Endothelial cell (in vitro differentiated cells): ENCODE data around the gene NELL1. TPM values are rescaled to one million over a fixed set of nuclear protein-coding genes. Genes with fewer than 3 reads are reported as not detected.

Experiments used
- DNase-seq: peaks from one replicate; pipeline ENCODE4 v3.0.0; 2021; ENCODE audit warnings: low spot score
- H3K27ac Mint-ChIP-seq: one replicate; pipeline ENCODE4 v1.8.0; 2021; ENCODE audit warnings: mixed read lengths, inconsistent platforms; ENCODE audit not compliant: unreplicated experiment
- H3K27me3 Mint-ChIP-seq: one replicate; pipeline ENCODE4 v1.8.0; 2021; ENCODE audit warnings: mild to moderate bottlenecking, moderate library complexity, mixed read lengths, inconsistent platforms; ENCODE audit not compliant: unreplicated experiment
- H3K36me3 Mint-ChIP-seq: one replicate; pipeline ENCODE4 v1.8.0; 2021; ENCODE audit warnings: mild to moderate bottlenecking, low read depth, mixed read lengths, inconsistent platforms; ENCODE audit not compliant: unreplicated experiment
- H3K4me1 Mint-ChIP-seq: one replicate; pipeline ENCODE4 v1.8.0; 2021; ENCODE audit warnings: mild to moderate bottlenecking, mixed read lengths, inconsistent platforms; ENCODE audit not compliant: unreplicated experiment
- H3K4me3 Mint-ChIP-seq: one replicate; pipeline ENCODE4 v1.8.0; 2021; ENCODE audit warnings: mild to moderate bottlenecking, mixed read lengths, inconsistent platforms; ENCODE audit not compliant: unreplicated experiment
- H3K9me3 Mint-ChIP-seq: one replicate; pipeline ENCODE4 v1.8.0; 2021; ENCODE audit warnings: mixed read lengths, inconsistent platforms; ENCODE audit not compliant: unreplicated experiment
- CTCF ChIP-seq: fragments of 200-600 bp; sonication (generic); IDR thresholded peaks from one replicate; pipeline ENCODE4 v1.5.0; 2021; ENCODE audit warnings: antibody characterized with exemption; ENCODE audit not compliant: unreplicated experiment
- total RNA-seq: library from RNA; stranded (reverse); fragmentation: NEBNext Ultra II Directional; extraction: Animal tissue kit (Norgen Biotek cat#: 25700); gene quantifications from one replicate; pipeline ENCODE4 v1.2.1, GENCODE V29; 2021; ENCODE audit not compliant: unreplicated experiment

The NELL1 gene
- total RNA-seq, 1 donor from 2014 or later: 0.26 TPM

GRCh38 chr11:20627026-20627425 lies 42.4 kb upstream of the NELL1 start:
- H3K4me3 Mint-ChIP-seq: no peak overlapping the region
- peaks cover 4% of the 10 kb centered on the region for H3K36me3 Mint-ChIP-seq
- H3K4me1 Mint-ChIP-seq: no peaks in the 10 kb centered on the region
- no peak for DNase-seq
- TF ChIP-seq CTCF: no peak
- H3K27me3 Mint-ChIP-seq: peaks cover 2% of the 10 kb centered on the region
- H3K27ac Mint-ChIP-seq: no peak overlapping the region
- H3K9me3 Mint-ChIP-seq: no peaks in the 10 kb centered on the region

- Mint-ChIP-seq H3K9me3 (no peaks in the 10 kb centered on the region), H3K36me3 (peaks cover 4% of the 10 kb centered on the region)
- DNase-seq: no peak
Observed at GRCh38 chr11:20627701-20628100, 41.7 kb upstream of the NELL1 start.

GRCh38 chr11:20631519-20632168 lies 37.7 kb upstream of the NELL1 start:
- no peak for TF ChIP-seq CTCF
- DNase-seq: no peak
- Mint-ChIP-seq H3K9me3 (no peaks in the 10 kb centered on the region), H3K27me3 (no peaks in the 10 kb centered on the region), H3K27ac (no peak overlapping the region), H3K36me3 (peaks cover 4% of the 10 kb centered on the region), H3K4me3 (no peak overlapping the region), H3K4me1 (no peaks in the 10 kb centered on the region)

More at GRCh38 chr11:20627701-20628100, 41.7 kb upstream of the NELL1 start:
- Mint-ChIP-seq H3K4me3 (no peak overlapping the region), H3K4me1 (no peaks in the 10 kb centered on the region), H3K27ac (no peak overlapping the region), H3K27me3 (peaks cover 2% of the 10 kb centered on the region)
- TF ChIP-seq CTCF: no peak

GRCh38 chr11:20632169-20632532 lies 37.2 kb upstream of the NELL1 start:
- no peak for TF ChIP-seq CTCF
- no peaks in the 10 kb centered on the region for H3K27me3 Mint-ChIP-seq
- peaks cover 4% of the 10 kb centered on the region for H3K36me3 Mint-ChIP-seq
- no peaks in the 10 kb centered on the region for H3K4me1 Mint-ChIP-seq
- H3K9me3 Mint-ChIP-seq: no peaks in the 10 kb centered on the region
- no peak for DNase-seq
- H3K27ac Mint-ChIP-seq: no peak overlapping the region
- no peak overlapping the region for H3K4me3 Mint-ChIP-seq

GRCh38 chr11:20634044-20634443 lies 35.3 kb upstream of the NELL1 start:
- Mint-ChIP-seq H3K27me3 (no peaks in the 10 kb centered on the region), H3K36me3 (peaks cover 3% of the 10 kb centered on the region), H3K4me1 (peaks cover 1% of the 10 kb centered on the region), H3K4me3 (no peak overlapping the region), H3K27ac (no peak overlapping the region), H3K9me3 (no peaks in the 10 kb centered on the region)
- no peak for TF ChIP-seq CTCF
- no peak for DNase-seq
